ENCODE data around the gene KCNQ5.
A peak's percentile ranks its signal among the peaks of the same experiment; 100 is the strongest.
"Not testable (repeated sequence)": the region's sequence is repeated elsewhere in the genome, so short reads cannot be mapped to it uniquely, and the experiment has no call there.

KCNQ5 gene

GRCh38 chr6:73145690-73146089, 523.8 kb downstream of the KCNQ5 start:
- DNase-seq, result no peak

- no peak for DNase-seq
Observed at GRCh38 chr6:73151732-73152131, 529.9 kb downstream of the KCNQ5 start.

GRCh38 chr6:73152556-73152955, 530.7 kb downstream of the KCNQ5 start:
- DNase-seq, result no peak

- DNase-seq, result no peak
Observed at GRCh38 chr6:73152966-73153757, 531.3 kb downstream of the KCNQ5 start.

GRCh38 chr6:73156793-73157767, 535.2 kb downstream of the KCNQ5 start:
- DNase-seq, result no peak

- DNase-seq, result no peak
Observed at GRCh38 chr6:73157870-73158269, 536.0 kb downstream of the KCNQ5 start.

DNA sequence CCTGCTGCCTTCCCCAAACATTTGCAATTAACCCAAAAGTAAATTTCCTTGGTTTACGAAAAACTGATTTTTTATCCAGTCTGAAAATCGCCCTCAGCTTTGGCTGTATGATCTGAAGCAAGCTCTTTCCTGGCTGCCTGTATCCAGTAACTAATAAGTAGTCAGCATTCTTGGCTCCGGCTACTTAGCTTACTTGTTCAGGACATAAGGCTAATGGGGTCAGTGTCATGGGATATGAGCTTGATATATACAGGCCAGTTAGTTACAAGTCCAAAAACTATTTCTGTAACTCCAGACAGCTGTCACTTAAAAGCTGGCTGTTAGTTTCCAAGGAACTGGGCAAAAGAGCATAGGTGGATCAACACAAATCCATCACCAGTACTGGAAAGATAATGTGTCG, 547.2 kb downstream of the KCNQ5 start:
- DNase-seq, result no peak

GRCh38 chr6:73169633-73170032, 547.8 kb downstream of the KCNQ5 start:
- DNase-seq, result no peak

GRCh38 chr6:73174646-73175045, 552.8 kb downstream of the KCNQ5 start:
- DNase-seq, result no peak

- no peak for DNase-seq
Observed at GRCh38 chr6:73176057-73176456, 554.2 kb downstream of the KCNQ5 start.

DNA sequence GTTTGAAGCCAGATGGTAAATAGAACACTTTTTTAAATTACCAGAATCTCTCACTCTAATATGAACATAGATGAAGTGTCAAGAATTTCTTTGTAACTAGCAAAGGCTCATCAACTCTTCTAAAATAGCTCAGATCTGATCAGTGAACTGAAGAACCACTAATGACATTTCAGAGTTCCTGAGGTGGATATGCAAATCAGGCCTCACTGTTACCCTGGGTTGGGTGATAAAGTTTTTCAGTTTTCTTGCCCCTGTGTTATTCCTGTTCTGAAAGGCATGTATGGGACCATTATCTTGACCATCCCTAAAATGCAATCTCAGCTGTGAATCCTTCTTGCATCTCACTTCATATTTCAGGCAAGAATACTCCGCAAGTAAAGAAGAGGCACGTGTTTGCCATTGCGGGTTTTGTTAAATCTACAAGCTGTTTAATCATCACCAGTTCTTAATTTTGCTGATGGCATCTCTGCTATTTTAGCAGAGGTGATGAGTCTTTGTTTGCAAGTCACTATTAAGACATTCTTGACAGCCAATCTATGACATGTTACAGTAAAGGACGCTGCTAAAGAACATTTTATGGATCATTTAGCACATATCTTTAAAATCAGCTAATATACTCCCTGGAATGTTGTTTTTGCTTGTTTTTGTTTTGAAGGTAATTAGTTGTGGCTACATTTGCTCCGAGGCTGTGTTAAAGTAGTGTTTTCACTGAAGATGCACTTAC, 555.5 kb downstream of the KCNQ5 start:
- DNase-seq, result no peak

DNA sequence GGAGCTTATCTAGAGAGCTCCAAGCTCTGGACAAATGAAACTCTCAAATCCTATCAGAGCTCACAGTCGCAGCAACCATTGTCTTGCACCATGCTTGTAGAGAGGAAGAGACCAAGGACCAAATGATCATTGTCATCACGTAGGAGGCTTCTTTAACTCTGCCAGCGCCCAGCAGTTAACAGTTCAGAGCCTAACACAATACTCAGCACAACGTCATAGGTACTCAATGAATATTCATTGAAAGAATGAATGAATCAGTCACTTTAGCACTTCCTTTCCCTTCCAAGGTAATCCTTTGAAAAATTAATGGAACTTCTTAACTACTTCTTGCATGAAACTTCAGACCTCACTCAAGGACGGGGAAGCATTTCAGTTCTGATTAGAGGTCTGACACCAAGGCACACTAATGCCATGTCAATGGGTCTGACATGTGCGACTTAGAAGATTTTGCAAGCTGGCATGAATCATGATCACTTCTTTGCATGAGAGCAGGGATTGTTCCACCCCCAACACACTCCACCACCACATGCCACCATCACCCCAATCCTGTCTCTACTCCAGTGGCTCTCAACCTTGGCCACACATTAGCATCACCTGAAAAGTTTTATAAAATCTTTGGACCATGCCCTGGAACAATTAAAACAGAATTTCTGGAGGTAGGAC, 558.3 kb downstream of the KCNQ5 start:
- DNase-seq, result no peak

GRCh38 chr6:73180763-73181619, 559.1 kb downstream of the KCNQ5 start:
- DNase-seq, result peak in 1 of 2 donors; percentile 11

DNA sequence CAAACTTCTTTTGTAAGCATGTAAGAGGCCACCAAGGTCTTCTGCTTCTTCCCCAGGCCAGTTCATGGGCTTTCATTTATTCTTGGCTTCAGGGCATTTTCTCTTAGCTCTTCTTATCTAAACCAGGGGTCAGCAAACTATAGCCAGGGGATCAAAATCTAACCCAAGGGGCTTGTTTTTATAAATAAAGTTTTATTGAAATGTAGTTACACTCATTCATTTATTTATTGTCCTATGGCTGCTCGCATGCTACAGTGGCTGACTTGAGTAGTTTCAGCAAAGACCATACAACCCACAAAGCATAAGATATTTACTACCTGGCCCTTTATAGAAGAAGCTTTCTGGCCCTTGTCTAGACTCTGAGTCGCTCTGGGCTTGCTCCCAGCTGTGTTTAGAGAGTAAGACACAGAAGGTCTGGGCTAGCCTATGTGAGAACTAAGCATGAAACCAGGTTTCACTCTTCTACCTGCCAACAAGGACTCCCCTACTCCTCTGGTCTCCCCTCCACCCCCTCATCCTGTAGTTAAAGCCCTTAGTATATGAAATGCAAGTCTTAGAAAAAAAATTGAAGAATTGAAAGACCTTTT, 560.2 kb downstream of the KCNQ5 start:
- DNase-seq, result no peak

GRCh38 chr6:73193302-73193701, 571.4 kb downstream of the KCNQ5 start:
- not testable (repeated sequence) for DNase-seq

GRCh38 chr6:73194744-73195143, 572.9 kb downstream of the KCNQ5 start:
- no peak for DNase-seq

DNA sequence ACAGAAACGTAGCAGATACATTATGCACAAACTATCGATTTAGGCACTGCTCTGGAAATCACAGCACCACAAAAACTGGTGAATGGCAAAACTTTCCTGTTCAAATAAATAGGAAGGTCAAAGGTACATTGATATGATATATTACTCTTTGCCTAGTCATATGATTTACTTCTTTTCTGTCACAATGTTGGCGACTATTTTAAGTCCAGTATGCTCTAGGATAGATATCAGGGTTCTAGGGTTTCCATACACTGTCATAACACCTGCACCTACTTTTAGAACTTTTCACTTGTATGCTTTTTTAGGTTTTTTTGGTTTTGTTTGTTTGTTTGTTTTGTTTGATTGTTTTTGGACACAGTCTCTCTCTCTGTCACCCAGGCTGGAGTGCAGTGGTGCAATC, 578.4 kb downstream of the KCNQ5 start:
- DNase-seq, result no peak

- DNase-seq, result no peak
Observed at GRCh38 chr6:73200735-73201134, 578.9 kb downstream of the KCNQ5 start.

- no peak for DNase-seq
Observed at GRCh38 chr6:73203098-73203497, 581.2 kb downstream of the KCNQ5 start.

GRCh38 chr6:73204252-73204651, 582.4 kb downstream of the KCNQ5 start:
- DNase-seq, result no peak

- DNase-seq, result no peak
Observed at GRCh38 chr6:73207221-73207837, 585.5 kb downstream of the KCNQ5 start.
